Stimulated activated CD4-positive, alpha-beta T cell treated with anti-CD3 and anti-CD28 coated beads, Interleukin-15, amount 100 ng/mL, for 24 hours (primary cell): ENCODE measurements around the gene NME4.
A peak's percentile ranks its signal among the peaks of the same experiment; 100 is the strongest.
"Not testable (repeated sequence)": the region's sequence is repeated elsewhere in the genome, so short reads cannot be mapped to it uniquely, and the experiment has no call there.

Experiments
- DNase-seq: peaks from one replicate; pipeline ENCODE4 v3.0.0-alpha.2; 2020

Gene NME4

GRCh38 chr16:378113-378820 lies 18.7 kb upstream of the NME4 start:
- not testable (repeated sequence) for DNase-seq

- no peak for DNase-seq
Measured at GRCh38 chr16:378821-379182, 18.2 kb upstream of the NME4 start.

DNA sequence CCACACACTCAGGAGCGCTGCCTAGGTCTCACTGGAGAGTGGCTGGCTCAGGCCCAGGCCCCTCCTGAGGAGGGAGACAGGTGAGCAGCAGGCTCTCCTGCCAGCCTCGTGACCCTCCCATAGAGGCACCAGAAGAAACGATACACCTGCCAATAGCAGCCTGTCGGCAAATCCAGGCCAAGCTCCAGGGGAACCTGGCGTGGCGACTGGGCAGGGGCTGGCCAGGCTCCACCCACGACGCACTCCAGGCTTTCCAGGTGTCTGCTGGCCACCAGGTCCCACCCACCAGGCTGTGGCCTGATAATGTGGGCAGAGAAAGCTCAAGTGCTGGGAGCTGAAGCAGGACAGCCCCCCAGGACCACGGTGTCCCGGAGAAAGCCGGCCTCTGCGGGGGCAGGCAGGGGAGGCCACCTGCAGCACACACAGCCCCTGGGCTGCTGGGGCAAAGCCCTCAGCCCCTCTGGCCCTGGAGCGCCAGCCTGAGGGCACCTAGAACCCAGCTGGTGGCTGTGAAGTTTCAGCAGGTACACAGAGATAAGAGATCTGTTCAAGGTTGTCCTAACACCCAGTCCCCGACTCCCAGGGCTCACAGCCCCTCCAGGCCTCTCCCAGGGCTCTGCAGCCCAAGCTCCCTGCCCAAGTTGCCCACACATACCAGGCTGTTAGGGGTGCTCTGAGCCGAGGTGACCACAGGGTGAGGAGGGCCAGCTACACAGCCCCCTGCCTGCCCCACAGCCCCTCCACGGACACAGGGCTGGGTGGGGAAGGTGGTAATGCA lies 17.6 kb upstream of the NME4 start:
- no peak for DNase-seq

DNA sequence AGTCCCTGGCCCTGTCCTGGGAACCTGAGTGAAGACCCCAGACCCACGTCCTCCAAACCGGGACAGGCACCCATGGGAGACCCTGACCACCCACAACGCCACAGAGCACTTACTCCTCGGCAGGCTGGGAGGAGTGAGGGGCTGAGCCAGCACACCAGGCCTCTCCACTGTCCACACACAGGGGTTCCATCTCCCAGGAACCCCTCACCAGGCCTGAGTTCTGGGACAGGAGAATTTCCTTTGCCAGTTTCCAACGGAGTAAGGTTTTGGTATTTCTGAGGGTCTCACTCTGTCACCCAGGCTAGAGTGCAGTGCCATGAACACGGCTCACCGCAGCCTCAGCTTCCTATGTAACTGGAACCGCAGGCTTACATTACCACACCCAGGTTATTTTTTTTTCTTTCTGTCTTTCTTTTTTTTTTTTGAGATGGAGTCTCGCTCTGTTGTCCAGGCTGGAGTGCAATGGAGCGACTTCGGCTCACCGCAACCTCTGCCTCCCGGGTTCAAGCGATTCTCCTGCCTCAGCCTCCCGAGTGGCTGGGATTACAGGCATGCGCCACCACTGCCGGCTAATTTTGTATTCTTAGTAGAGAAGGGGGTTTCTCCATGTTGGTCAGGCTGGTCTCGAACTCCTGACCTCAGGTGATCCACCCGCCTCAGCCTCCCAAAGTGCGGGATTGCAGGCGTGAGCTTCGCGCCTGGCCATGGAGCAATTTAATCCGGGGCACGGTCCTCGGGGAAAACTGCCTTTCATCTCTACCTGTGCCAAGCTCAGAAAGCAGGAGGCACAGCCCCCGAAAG lies 16.8 kb upstream of the NME4 start:
- no peak for DNase-seq

DNA sequence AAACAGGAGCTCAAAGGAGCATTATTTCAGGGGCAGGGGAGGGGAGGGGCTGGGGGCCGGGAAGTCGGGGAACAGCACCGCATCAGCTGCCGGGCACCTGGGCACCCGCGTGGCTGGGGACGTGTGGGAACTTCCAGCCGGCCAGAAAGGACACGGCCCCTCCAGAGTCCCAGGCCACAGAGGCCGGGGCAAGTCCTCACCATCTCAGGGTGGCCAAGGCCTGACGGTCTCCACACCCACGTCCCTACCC lies 16.3 kb upstream of the NME4 start:
- no peak for DNase-seq

DNA sequence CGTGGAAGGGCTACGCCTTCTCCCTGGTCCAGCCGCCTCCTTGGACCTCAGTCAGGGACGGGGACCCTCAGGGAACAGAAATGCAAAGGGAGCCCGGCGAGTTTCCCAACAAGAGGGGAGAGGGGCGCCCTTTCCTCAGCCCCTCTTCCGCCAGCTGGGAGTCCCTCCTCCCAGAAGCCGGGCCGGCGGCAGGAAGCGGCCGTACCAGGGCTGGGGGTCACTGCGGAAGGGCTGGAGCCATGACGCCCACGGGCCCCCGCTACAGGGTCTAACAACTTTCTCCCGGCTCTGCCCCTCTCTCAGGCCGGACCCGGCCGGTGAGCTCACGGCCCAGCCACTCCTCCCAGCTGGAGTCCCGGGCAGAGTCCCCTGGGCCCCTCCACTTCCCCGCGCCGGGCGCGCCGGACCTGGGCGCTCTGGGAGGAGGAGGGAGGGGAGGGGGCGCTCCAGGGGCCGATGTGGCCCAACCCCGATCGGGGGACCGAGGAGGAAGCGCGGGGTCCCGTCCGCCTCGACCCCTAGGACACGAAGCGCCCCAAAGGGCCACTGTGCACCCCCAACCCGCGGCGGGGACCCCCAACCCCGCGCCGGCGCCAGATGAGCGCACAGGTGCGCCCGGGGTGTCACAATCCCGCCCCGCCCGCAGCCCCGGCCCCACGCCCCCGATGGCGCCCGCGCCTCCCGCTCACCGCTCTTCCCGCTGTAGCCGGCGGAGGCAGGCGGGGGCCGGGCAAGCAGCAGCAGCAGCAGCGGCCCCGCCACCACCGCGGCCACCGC lies 15.8 kb upstream of the NME4 start:
- DNase-seq, result no peak

DNA sequence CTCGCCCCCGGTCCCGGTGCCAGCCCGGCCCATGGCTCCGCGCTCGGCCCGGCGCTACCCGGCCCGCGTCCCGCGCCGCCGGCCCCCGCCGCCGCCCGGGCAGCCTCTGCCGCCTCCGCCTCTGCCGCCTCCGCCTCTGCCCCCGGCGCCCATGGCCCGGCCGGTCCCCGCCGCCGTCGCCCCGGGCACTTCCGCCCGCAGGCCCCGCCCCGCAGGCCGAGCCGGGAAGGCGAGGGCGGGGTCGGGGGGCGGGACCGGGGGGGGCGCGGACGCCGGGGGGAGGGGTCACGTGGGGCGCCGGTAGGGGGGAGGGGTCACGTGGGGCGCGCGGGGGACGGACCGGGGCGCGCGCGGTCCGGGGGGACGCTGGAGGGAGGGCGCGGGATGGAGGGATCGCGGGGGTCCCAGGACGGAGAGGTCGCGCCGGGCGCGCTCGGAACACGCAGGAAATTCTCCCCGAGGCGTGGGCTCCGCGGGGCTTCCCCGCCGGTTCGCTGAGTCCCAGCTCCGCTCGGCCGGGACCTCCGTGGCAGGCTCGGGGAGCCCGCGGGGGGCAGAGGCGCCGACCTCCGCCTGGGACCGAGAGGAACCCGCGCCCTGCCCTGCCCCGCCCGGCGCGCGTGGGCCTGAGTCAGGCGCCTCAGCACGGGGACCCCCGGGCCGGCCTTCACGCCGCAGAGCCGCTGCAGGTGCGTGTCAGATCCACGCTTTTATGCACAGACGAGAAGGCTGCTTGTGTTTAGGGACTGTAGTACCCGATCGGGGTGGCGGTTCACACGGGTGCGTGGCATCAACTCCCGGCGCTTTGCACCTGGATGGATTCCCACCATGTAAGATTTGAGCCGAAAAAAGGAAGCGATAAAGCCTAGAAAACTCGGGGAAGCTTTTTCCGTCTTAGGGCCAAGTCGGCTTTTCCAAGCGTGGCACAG lies 14.9 kb upstream of the NME4 start, which contains the start of gene PGAP6:
PGAP6 (minus strand) TSS at position 190 of the 929 bp plus-strand sequence; CDS start at position 33, 157 bp downstream.
- peak; percentile 79 for DNase-seq

GRCh38 chr16:383326-384051 lies 13.5 kb upstream of the NME4 start:
- DNase-seq, result peak; percentile 62

GRCh38 chr16:386641-387156 lies 10.3 kb upstream of the NME4 start:
- no peak for DNase-seq

DNA sequence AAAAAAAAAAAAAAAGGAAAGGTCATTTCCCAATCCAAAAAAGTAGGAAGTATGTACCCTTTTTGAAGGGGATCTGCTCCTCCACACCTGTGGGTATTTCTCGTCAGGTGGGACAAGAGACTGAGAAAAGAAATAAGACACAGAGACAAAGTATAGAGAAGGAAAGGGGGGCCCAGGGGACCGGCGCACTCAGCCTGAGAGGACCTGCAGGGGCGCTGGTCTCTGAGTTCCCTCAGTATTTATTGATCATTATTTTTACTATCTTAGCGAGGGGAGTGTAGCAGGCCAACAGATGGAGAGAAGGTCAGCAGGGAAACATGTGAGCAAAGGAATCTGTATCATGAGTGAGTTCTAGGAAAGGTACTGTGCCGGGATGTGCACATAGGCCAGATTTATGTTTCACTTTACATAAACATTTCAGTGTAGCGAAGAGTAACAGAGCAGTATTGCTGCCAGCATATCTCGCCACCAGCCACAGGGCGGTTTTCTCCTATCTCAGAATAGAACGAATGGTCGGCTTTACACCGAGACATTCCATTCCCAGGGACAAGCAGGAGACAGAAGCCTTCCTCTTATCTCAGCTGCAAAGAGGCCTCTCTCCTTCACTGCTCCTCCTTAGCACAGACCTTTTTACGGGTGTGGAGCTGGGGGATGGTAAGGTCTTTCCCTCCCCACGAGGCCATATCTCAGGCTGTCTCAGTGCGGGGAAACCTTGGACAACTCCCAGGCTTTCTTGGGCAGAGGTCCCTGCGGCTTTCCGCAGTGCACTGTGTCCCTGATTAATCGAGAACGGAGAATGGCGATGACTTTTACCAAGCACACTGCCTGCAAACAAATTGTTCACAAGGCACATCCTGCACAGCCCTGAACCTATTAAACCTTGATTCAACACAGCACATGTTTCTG lies 9.0 kb upstream of the NME4 start:
- not testable (repeated sequence) for DNase-seq

DNA sequence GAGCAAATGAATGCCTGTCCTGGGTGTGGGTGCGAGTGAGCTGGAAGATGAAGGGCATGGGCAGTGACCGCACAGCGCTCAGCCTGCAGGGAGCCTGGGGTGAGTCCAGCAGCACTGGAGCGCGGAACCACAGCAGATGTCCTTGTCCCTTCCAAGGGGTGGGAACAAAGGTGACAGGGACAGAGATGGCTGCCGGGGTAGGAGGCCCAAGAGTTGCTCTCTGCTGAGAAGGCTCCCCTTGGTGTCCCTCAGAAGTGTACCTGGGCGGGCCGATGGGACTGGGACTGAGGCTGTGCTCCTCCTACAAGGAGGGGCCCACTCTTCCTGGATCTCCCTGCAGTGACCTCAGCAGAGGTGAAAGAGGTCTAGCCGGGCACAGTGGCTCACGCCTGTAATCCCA lies 7.6 kb upstream of the NME4 start:
- DNase-seq, result no peak

DNA sequence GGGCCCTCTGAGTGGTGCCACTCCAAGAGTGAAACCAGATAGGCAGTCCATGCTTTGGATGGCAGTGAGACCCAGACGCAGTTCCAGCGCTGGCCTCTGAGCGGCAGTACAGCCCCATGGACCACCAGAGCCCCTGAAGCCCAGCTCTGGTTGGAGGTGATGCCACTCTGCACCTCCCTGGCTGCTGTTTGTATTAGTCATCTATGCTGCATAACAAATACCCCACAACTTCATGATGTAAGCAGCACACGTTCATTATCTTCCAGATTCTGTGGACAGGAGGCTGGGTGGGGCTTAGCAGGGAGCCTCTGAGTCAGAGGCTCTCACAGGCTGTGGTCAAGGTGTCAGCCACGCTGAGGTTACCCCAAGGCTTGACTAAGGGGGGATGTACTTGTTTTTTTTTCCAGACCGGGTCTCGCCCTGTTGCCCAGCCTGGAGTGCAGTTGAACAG lies 5.1 kb upstream of the NME4 start:
- DNase-seq, result peak; percentile 88

GRCh38 chr16:392450-393030 lies 4.5 kb upstream of the NME4 start:
- DNase-seq, result no peak

DNA sequence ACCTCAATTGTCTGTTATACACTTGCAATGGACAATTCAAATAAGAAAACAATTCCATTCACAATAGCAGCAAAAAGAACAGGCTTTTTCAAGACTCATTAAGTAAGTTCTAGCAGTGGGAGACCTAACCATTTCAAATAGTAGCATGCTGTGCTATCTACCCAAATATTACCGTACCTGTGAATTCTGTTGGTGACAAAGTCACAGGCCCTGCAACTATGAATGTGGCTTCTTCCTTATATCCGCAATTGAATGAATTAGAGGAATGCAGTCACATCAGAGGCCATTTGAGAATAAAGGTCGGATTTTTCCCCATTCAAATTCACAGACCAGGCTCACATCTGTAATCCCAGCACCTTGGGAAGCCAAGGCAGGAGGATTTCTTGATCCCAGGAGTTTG lies 800 bp upstream of the NME4 start:
- DNase-seq, result no peak

GRCh38 chr16:396605-397004 lies 394 bp upstream of the NME4 start:
- DNase-seq, result no peak

DNA sequence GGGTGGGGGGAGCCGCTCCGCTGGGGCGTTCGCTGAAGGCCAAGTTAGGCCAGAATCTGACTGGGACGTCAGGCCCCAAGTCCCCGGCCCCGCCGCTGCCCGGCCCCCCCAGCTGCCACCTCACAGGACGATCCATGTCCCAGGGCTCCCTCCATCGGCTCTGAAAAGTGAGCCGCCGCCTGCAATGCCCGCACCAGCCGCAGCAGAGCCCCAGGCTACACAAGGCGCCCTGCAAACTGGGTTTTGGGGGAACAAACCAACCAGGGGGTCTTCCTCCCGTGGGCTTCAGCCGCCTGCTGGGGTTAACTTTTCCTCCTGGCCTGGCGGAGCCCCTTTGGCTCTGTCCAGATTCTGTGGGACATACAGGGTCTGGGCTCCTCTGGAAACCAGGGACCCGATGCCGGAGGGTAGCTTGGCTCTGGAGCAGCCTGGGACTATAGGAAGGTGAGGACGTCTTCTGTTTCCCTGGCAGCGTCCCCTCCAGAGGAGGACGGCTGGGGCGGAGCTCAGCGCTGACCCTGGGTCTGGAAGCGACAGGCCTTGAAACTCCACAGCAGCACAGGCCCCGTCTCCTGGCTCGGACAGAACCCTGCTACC lies 835 bp downstream of the NME4 start:
- peak; percentile 51 for DNase-seq

DNA sequence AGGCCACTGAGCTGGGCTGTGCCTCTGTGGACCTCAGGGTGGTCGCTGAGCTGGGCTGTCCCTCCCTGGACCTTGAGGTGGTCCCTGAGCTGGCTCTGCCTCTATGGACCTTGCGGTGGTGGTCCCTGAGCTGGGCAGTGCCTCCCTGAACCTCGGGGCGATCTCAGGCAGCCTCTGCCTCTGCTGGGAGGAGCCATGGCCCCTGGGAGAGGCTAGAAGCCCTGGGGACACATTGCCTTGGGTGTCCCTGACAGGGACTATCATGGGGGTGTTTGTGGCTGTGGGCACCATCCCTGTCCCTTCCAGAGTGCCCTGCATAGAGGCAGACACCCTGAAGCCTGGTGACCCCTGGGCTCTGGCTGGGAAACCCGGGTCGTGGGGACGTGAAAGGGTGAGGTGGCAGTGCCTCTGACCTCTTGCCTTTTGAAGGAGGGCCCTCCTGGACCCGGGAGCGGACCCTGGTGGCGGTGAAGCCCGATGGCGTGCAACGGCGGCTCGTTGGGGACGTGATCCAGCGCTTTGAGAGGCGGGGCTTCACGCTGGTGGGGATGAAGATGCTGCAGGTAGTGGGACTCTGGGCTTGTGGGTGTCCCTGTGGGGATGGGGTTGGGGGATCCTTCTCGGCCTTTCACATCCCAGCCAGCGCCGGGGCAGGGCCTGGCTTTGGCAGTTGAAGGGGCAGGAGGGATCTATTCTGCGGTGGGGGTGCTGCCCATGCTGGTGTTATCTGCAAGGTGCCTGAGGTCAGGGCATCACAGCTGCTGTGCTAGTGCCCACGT lies 1.8 kb downstream of the NME4 start:
- DNase-seq, result no peak

DNA sequence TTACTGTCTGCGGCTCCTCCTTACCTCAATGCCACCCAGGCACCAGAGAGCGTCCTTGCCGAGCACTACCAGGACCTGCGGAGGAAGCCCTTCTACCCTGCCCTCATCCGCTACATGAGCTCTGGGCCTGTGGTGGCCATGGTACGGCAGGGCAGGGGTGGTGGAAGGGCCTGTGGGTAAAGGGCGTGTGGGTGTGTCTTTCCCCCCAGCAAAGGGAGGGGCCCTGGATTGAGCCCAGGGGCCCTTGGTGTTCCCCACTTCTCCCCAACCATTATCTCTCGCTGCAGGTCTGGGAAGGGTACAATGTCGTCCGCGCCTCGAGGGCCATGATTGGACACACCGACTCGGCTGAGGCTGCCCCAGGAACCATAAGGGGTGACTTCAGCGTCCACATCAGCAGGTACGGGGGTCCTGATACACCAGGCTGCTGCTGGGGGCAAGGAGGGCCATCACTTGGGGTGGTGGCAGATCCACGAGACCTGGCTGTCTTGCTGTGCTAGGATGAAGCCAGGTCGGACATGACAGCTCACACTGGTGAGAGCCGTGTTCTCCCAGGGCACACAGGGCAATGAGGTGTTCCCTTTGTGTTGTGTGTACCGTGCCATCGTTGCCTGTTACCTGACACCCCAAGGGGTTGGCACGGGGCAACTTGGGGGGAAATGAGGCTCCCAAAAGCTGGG lies 2.5 kb downstream of the NME4 start:
- DNase-seq, result no peak
